ENCODE measurements around the gene DSCAML1.

The DSCAML1 gene

DNA sequence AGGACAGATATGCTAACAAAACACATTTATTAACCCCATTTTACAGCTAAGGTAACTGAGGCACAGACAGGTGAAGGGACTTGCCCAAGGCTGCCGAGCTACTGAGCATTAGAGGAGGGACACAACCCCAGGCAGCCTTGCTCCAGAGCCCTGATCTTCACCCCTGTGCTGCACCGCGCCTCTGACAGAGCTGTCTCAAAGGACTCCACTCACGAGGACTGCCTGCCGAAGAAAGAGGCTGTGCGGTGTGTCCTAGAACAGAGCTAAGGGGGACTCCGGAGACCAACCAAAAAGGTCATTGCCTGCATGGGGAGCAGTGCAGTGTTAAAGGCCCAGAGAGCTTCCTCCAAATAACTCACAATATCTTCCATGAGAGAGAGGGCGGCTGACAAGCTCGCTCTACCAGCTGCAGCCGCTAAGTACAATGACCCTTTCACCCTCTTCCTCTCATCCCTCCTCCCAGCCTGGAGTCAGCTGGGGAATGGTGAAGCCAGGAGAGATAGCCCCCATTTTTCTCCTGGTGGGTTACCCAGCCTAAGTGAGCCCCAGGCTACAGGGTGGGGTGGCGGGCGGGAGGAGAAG lies 119.2 kb downstream of the DSCAML1 start:
- in situ Hi-C loops (cut with HindIII; ENCODE audit: low sequenced_read_pairs) = no loop called here

- in situ Hi-C loops (cut with HindIII; ENCODE audit: low sequenced_read_pairs) = no loop called here
Observed at GRCh38 chr11:117676501-117676900, 120.5 kb downstream of the DSCAML1 start.

DNA sequence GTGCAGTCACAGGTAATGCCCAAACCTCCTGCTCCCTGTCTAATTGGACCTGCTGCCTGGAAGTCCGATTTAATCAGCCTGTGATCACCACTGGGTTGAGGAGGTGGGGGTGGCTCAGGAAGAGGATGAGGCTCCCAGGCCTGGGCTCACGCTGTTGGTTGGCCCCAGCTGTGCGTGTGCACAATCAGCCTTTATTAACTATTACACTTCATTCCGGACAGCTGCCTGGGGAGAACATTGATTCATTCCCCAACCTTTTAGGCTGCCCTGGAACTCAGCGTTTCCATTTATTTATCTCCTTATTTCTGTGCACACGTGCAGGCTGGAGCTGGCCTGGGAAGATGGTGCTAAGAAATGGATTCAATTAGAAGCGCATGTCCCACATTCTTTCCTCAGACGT lies 123.4 kb downstream of the DSCAML1 start:
- in situ Hi-C loops (cut with HindIII; ENCODE audit: low sequenced_read_pairs) = no loop called here

- in situ Hi-C loops (cut with HindIII; ENCODE audit: low sequenced_read_pairs) = no loop called here
Observed at GRCh38 chr11:117671370-117671769, 125.6 kb downstream of the DSCAML1 start.

GRCh38 chr11:117670924-117671323 lies 126.1 kb downstream of the DSCAML1 start:
- in situ Hi-C loops (cut with HindIII; ENCODE audit: low sequenced_read_pairs) = no loop called here

- in situ Hi-C loops (cut with HindIII; ENCODE audit: low sequenced_read_pairs) = no loop called here
Observed at GRCh38 chr11:117670443-117670842, 126.6 kb downstream of the DSCAML1 start.

GRCh38 chr11:117669616-117670015 lies 127.4 kb downstream of the DSCAML1 start:
- in situ Hi-C loops (cut with HindIII; ENCODE audit: low sequenced_read_pairs) = no loop called here

DNA sequence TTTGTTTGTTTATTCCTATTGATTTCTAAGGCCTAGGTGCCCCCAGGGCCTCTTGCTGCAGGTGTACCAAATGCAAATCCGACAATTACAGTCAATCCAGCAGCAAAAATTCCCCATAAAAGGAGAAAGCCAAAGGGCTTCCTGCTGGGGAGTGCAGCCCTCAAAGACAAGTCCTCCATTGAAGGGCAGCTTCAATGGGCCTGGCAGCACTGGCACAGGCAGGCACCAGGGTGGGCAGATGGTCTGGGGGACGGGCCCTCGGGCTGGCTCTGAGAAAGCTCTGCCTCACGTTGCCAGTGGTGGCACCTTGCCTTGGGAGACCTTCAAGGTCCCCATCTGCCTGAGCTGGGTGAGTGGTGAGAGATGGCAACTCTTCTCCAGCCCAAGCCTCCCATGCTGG lies 128.0 kb downstream of the DSCAML1 start:
- in situ Hi-C loops (cut with HindIII; ENCODE audit: low sequenced_read_pairs) = no loop called here

GRCh38 chr11:117668321-117668751 lies 128.7 kb downstream of the DSCAML1 start:
- in situ Hi-C loops (cut with HindIII; ENCODE audit: low sequenced_read_pairs) = no loop called here

DNA sequence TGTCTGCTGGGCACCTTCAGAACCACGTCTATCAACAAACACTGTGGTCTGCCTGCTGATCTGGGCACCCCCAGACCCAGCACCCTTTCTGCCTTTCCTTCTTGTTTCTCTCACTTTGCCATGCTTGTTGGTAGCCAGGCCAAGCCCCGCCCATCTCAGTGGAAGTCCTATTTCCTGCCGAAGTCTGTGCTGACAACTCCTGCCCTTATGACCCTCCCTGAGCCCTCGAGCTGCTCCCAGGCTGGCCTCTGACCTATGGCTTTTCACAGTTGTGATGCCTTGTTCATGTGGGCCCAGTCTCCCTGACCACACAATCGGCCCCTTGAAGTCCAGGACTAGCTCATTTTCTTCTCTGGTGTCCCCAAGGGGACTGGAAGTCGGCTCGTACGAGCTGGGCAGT lies 132.1 kb downstream of the DSCAML1 start:
- in situ Hi-C loops (cut with HindIII; ENCODE audit: low sequenced_read_pairs) = no loop called here

DNA sequence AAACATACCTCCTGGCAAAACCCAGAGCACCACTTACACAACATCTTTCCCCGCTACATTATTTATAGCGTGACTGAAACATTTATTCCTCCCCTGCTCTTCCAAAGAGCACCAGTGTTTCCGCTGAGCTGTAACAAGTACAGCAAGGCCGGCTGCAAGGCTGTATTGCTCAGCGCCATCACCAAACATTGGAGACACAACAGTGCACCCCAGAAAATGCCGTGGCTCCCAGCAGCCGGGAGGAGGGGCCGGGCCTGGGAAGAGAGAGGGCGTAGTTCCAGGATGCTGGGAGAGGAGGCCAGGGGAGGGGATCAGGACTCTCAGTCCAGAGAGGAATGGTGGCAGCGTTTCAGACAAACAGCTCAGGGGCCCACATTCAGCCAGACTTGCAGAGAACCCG lies 133.2 kb downstream of the DSCAML1 start:
- in situ Hi-C loops (cut with HindIII; ENCODE audit: low sequenced_read_pairs) = no loop called here

GRCh38 chr11:117663414-117663813 lies 133.6 kb downstream of the DSCAML1 start:
- in situ Hi-C loops (cut with HindIII; ENCODE audit: low sequenced_read_pairs) = no loop called here

- in situ Hi-C loops (cut with HindIII; ENCODE audit: low sequenced_read_pairs) = no loop called here
Observed at GRCh38 chr11:117662671-117663269, 134.2 kb downstream of the DSCAML1 start.

- in situ Hi-C loops (cut with HindIII; ENCODE audit: low sequenced_read_pairs) = no loop called here
Observed at GRCh38 chr11:117662255-117662654, 134.8 kb downstream of the DSCAML1 start.

DNA sequence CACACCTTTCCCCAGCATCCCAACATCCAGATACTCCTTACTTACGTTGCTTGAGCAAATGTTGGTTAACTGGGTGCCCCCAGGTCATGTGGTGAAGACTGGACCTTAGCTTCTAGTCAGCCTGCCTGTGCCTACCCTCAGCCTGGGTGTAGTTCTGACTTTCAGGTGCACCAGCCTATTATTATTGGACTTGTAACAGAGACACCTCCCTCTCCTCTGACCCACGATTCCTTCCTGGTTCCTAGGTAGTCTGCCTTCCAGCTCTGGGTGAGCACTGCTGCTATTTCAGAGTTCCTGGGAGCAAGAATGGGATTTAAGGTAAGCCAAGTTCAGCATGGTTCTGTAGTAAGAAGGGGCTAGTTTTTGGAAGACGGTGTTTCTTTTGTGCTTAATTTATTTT lies 138.2 kb downstream of the DSCAML1 start:
- in situ Hi-C loops (cut with HindIII; ENCODE audit: low sequenced_read_pairs) = no loop called here

DNA sequence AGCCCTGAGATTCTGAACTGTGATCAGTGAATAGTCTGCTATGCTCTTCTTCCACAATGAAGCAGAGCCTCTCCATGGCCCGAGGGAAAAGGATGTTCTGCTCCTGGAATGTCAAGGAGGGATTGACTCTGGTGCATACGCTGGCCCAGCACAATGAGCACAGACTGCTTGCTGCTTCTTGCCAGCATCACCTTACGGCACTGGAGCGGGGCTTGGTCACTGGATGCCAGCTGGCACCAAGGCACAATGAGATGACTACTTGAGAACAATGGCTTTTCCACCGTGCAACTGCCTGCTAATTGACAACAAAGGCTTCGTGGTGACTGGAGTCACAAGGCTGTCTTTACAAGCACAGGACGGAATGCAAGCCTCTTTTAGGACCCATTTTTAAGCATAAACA lies 139.2 kb downstream of the DSCAML1 start:
- in situ Hi-C loops (cut with HindIII; ENCODE audit: low sequenced_read_pairs) = no loop called here

- in situ Hi-C loops (cut with HindIII; ENCODE audit: low sequenced_read_pairs) = no loop called here
Observed at GRCh38 chr11:117654281-117655255, 142.4 kb downstream of the DSCAML1 start.

DNA sequence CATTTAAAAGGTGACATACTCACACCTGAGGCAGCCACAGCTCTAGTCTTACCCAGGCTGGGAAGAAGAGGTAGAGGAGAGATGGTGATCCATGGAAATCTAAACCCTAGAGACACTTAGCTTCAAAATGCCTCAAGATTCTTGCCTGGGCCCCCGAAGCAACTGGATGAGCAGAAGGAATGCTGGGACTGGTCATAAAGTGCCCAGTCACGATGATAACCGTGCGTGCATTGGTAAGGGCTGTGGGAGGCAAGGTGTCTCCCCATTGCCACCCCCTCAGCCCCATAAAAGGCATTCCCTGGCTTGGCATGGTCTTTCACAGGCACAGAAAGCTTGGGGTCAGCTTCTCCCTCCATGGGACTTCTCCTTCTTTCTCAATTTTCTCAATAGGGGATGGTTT lies 144.5 kb downstream of the DSCAML1 start:
- in situ Hi-C loops (cut with HindIII; ENCODE audit: low sequenced_read_pairs) = no loop called here

- in situ Hi-C loops (cut with HindIII; ENCODE audit: low sequenced_read_pairs) = no loop called here
Observed at GRCh38 chr11:117649296-117650055, 147.5 kb downstream of the DSCAML1 start.

- in situ Hi-C loops (cut with HindIII; ENCODE audit: low sequenced_read_pairs) = no loop called here
Observed at GRCh38 chr11:117647872-117648271, 149.1 kb downstream of the DSCAML1 start.

- in situ Hi-C loops (cut with HindIII; ENCODE audit: low sequenced_read_pairs) = no loop called here
Observed at GRCh38 chr11:117647207-117647606, 149.8 kb downstream of the DSCAML1 start.
